ENCODE data around the gene RPL18A.

DNA sequence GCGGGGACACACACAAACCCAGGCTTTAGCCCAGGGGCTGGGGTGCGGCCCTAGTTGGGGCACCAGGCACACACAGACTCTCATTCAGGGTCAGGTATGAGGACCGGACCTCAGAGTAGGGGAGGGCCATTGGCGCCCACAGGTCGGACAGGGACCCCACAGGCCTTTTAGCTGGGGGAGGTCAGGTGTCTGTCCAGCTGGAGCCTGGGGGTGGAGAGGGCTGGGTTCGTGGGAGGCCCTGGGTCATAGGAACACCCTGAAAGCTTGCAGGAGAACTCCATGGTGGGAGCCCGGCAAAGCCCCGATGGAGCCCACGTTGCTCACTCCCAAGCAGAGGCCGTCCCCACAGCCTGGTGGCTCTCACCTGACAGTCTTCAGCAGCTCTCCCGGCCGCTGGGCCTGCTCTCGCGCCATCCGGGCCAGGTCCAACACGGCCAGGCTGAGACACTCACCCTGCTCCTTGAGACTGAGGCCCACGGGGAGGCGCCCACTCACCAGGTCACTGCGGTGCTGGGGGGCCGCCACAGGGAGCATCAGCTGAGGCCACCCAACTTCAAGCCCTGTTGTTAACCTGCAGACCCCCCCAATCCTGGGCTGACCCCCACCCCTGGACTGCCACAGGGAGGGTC is 16.9 kb upstream of the RPL18A start:
- TF ChIP-seq USF2 (IDR thresholded peaks at IDR 0.05) (no peak), RNF2 (IDR thresholded peaks at IDR 0.05; ENCODE audit: borderline replicate concordance, low read depth) (no peak), KDM1A (IDR thresholded peaks at IDR 0.05; ENCODE audit: low read depth) (no peak), RFX5 (IDR thresholded peaks at IDR 0.05) (no peak), EP300 (IDR thresholded peaks at IDR 0.05) (no peak), TP53 (CRISPR knock-in tag; IDR thresholded peaks at IDR 0.05) (no peak), CBX2 (IDR thresholded peaks at IDR 0.05; ENCODE audit: borderline replicate concordance, low read depth) (no peak), CHD4 (IDR thresholded peaks at IDR 0.05; ENCODE audit: borderline replicate concordance) (no peak)
- TF ChIP-seq, protein P1, sequence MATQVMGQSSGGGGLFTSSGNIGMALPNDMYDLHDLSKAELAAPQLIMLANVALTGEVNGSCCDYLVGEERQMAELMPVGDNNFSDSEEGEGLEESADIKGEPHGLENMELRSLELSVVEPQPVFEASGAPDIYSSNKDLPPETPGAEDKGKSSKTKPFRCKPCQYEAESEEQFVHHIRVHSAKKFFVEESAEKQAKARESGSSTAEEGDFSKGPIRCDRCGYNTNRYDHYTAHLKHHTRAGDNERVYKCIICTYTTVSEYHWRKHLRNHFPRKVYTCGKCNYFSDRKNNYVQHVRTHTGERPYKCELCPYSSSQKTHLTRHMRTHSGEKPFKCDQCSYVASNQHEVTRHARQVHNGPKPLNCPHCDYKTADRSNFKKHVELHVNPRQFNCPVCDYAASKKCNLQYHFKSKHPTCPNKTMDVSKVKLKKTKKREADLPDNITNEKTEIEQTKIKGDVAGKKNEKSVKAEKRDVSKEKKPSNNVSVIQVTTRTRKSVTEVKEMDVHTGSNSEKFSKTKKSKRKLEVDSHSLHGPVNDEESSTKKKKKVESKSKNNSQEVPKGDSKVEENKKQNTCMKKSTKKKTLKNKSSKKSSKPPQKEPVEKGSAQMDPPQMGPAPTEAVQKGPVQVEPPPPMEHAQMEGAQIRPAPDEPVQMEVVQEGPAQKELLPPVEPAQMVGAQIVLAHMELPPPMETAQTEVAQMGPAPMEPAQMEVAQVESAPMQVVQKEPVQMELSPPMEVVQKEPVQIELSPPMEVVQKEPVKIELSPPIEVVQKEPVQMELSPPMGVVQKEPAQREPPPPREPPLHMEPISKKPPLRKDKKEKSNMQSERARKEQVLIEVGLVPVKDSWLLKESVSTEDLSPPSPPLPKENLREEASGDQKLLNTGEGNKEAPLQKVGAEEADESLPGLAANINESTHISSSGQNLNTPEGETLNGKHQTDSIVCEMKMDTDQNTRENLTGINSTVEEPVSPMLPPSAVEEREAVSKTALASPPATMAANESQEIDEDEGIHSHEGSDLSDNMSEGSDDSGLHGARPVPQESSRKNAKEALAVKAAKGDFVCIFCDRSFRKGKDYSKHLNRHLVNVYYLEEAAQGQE (IDR thresholded peaks at IDR 0.05), result no peak
- TF ChIP-seq, protein P2, sequence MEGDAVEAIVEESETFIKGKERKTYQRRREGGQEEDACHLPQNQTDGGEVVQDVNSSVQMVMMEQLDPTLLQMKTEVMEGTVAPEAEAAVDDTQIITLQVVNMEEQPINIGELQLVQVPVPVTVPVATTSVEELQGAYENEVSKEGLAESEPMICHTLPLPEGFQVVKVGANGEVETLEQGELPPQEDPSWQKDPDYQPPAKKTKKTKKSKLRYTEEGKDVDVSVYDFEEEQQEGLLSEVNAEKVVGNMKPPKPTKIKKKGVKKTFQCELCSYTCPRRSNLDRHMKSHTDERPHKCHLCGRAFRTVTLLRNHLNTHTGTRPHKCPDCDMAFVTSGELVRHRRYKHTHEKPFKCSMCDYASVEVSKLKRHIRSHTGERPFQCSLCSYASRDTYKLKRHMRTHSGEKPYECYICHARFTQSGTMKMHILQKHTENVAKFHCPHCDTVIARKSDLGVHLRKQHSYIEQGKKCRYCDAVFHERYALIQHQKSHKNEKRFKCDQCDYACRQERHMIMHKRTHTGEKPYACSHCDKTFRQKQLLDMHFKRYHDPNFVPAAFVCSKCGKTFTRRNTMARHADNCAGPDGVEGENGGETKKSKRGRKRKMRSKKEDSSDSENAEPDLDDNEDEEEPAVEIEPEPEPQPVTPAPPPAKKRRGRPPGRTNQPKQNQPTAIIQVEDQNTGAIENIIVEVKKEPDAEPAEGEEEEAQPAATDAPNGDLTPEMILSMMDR (IDR thresholded peaks at IDR 0.05), result no peak
